Endodermal cell (in vitro differentiated cells): ENCODE measurements around the gene SEPTIN8. TPM values are rescaled to one million over a fixed set of nuclear protein-coding genes. Genes with fewer than 3 reads are reported as not detected.
"Not testable (repeated sequence)": the region's sequence is repeated elsewhere in the genome, so short reads cannot be mapped to it uniquely, and the experiment has no call there.

Experiments used
- DNase-seq: peaks from one replicate; pipeline ENCODE4 v3.0.0-alpha.2; 2017
- H3K27ac ChIP-seq: 2 replicates; pipeline ENCODE4 v1.5.1; 2013; ENCODE audit warnings: mild to moderate bottlenecking, low read depth, low read length, moderate library complexity
- H3K27me3 ChIP-seq: 2 replicates; pipeline ENCODE4 v1.6.1; 2013; ENCODE audit warnings: mild to moderate bottlenecking, low read length, moderate library complexity; ENCODE audit not compliant: insufficient read depth, control insufficient read depth, poor library complexity, severe bottlenecking
- H3K36me3 ChIP-seq: 2 replicates; pipeline ENCODE4 v1.7.0; 2013; ENCODE audit warnings: mild to moderate bottlenecking, low read length, moderate library complexity; ENCODE audit not compliant: control insufficient read depth, insufficient read depth
- H3K4me1 ChIP-seq: one replicate; pipeline ENCODE4 v1.7.0; 2013; ENCODE audit warnings: low read length; ENCODE audit not compliant: control insufficient read depth, insufficient read depth
- H3K4me3 ChIP-seq: 2 replicates; pipeline ENCODE4 v1.5.1; 2013; ENCODE audit warnings: mild to moderate bottlenecking, low read length, moderate library complexity
- H3K9ac ChIP-seq: 2 replicates; pipeline ENCODE4 v1.6.1; 2013; ENCODE audit warnings: mild to moderate bottlenecking, low read length, moderate library complexity; ENCODE audit not compliant: poor library complexity, severe bottlenecking; ENCODE audit errors: extremely low read depth
- H3K9me3 ChIP-seq: 2 replicates; pipeline ENCODE4 v1.6.1; 2013; ENCODE audit warnings: mild to moderate bottlenecking, low read length, moderate library complexity; ENCODE audit not compliant: control insufficient read depth
- H3K27ac Mint-ChIP-seq: 2 replicates; pipeline ENCODE4 v1.8.0; 2020; ENCODE audit warnings: mixed read lengths
- H3K27me3 Mint-ChIP-seq: 2 replicates; pipeline ENCODE4 v1.8.0; 2021; ENCODE audit warnings: mild to moderate bottlenecking, mixed read lengths; ENCODE audit not compliant: insufficient read depth
- H3K36me3 Mint-ChIP-seq: 2 replicates; pipeline ENCODE4 v1.8.0; 2020; ENCODE audit warnings: low read depth, mixed read lengths
- H3K4me1 Mint-ChIP-seq: 2 replicates; pipeline ENCODE4 v1.8.0; 2020; ENCODE audit warnings: mixed read lengths
- H3K4me3 Mint-ChIP-seq: 2 replicates; pipeline ENCODE4 v1.8.0; 2020; ENCODE audit warnings: mild to moderate bottlenecking, moderate library complexity, mixed read lengths
- H3K9me3 Mint-ChIP-seq: 2 replicates; pipeline ENCODE4 v1.8.0; 2020; ENCODE audit warnings: mild to moderate bottlenecking, mixed read lengths
- WGBS, 2 experiments: methylation state at CpG; one replicate each; pipeline versions ENCODE4 v1.1.5 to v1.1.7; 2013; ENCODE audit warnings: missing lambda C conversion rate in 2 of 2, mixed read lengths in 1 of 2; ENCODE audit not compliant: insufficient coverage in 1 of 2, insufficient read length in 1 of 2; 5-methylcytosine and 5-hydroxymethylcytosine counted together
- total RNA-seq, 2 donors: library from RNA; stranded (reverse); fragmentation: NEBNext Ultra II Directional in 1 of 2; extraction: Animal tissue kit (Norgen Biotek cat#: 25700) in 1 of 2; gene quantifications; 2 replicates in 1 of 2; 3 replicates in 1 of 2; pipeline ENCODE4 v1.2.1, GENCODE V29; 2021
- TF ChIP-seq, protein P1 (sequence below): fragments of 200-600 bp; sonication (generic); conservative IDR thresholded peaks from 2 replicates; pipeline ENCODE4 v1.5.0; 2021; ENCODE audit warnings: antibody characterized with exemption, mild to moderate bottlenecking

SEPTIN8 gene
- total RNA-seq, 2 donors from 2014 or later = 49.0 to 56.7 TPM

- H3K27me3 ChIP-seq = peaks cover 46% of the 10 kb centered on the region
- H3K27ac Mint-ChIP-seq = no peak overlapping the region
- no peak overlapping the region for H3K27ac ChIP-seq
- H3K9me3 Mint-ChIP-seq = peaks cover 4% of the 10 kb centered on the region
- TF ChIP-seq, protein P1, sequence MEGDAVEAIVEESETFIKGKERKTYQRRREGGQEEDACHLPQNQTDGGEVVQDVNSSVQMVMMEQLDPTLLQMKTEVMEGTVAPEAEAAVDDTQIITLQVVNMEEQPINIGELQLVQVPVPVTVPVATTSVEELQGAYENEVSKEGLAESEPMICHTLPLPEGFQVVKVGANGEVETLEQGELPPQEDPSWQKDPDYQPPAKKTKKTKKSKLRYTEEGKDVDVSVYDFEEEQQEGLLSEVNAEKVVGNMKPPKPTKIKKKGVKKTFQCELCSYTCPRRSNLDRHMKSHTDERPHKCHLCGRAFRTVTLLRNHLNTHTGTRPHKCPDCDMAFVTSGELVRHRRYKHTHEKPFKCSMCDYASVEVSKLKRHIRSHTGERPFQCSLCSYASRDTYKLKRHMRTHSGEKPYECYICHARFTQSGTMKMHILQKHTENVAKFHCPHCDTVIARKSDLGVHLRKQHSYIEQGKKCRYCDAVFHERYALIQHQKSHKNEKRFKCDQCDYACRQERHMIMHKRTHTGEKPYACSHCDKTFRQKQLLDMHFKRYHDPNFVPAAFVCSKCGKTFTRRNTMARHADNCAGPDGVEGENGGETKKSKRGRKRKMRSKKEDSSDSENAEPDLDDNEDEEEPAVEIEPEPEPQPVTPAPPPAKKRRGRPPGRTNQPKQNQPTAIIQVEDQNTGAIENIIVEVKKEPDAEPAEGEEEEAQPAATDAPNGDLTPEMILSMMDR = no peak
- no peak overlapping the region for H3K4me3 ChIP-seq
- no peaks in the 10 kb centered on the region for H3K36me3 ChIP-seq
- peaks cover 55% of the 10 kb centered on the region for H3K27me3 Mint-ChIP-seq
- no peaks in the 10 kb centered on the region for H3K4me1 ChIP-seq
- no peaks in the 10 kb centered on the region for H3K36me3 Mint-ChIP-seq
- H3K4me3 Mint-ChIP-seq = no peak overlapping the region
- no peak for DNase-seq
- H3K9ac ChIP-seq = no peak overlapping the region
- WGBS, 2 experiments = 56 to 65% methylated on average over 3 of the region's 3 CpGs
- no peaks in the 10 kb centered on the region for H3K9me3 ChIP-seq
- H3K4me1 Mint-ChIP-seq = peaks cover 11% of the 10 kb centered on the region
Observed at GRCh38 chr5:132808866-132809265, 31.8 kb upstream of the SEPTIN8 start.

- Histone ChIP-seq H3K4me3 (no peak overlapping the region), H3K27me3 (peaks cover 41% of the 10 kb centered on the region), H3K4me1 (no peaks in the 10 kb centered on the region), H3K9me3 (no peaks in the 10 kb centered on the region), H3K27ac (no peak overlapping the region), H3K9ac (no peak overlapping the region), H3K36me3 (no peaks in the 10 kb centered on the region)
- Mint-ChIP-seq H3K4me1 (peaks cover 11% of the 10 kb centered on the region), H3K9me3 (peaks cover 4% of the 10 kb centered on the region), H3K27ac (no peak overlapping the region), H3K4me3 (no peak overlapping the region), H3K27me3 (peaks cover 57% of the 10 kb centered on the region), H3K36me3 (no peaks in the 10 kb centered on the region)
- 71 to 73% methylated on average over 2 of the region's 2 CpGs for WGBS, 2 experiments
- TF ChIP-seq, protein P1 = no peak
- no peak for DNase-seq
Observed at GRCh38 chr5:132808448-132808847, 31.4 kb upstream of the SEPTIN8 start.

GRCh38 chr5:132807163-132807838 lies 30.3 kb upstream of the SEPTIN8 start:
- Mint-ChIP-seq H3K9me3 (peaks cover 4% of the 10 kb centered on the region), H3K4me1 (peaks cover 11% of the 10 kb centered on the region), H3K36me3 (no peaks in the 10 kb centered on the region), H3K4me3 (no peak overlapping the region), H3K27me3 (peaks cover 50% of the 10 kb centered on the region), H3K27ac (no peak overlapping the region)
- H3K27me3 ChIP-seq = peaks cover 30% of the 10 kb centered on the region
- 47 to 62% methylated on average over 9 to 12 of the region's 12 CpGs for WGBS, 2 experiments
- TF ChIP-seq, protein P1 = peak; percentile 78
- H3K36me3 ChIP-seq = no peaks in the 10 kb centered on the region
- no peak overlapping the region for H3K27ac ChIP-seq
- H3K4me1 ChIP-seq = no peaks in the 10 kb centered on the region
- H3K9ac ChIP-seq = no peak overlapping the region
- no peaks in the 10 kb centered on the region for H3K9me3 ChIP-seq
- peak; percentile 88 for DNase-seq
- H3K4me3 ChIP-seq = no peak overlapping the region

GRCh38 chr5:132806804-132807162 lies 29.7 kb upstream of the SEPTIN8 start:
- H3K4me3 ChIP-seq, DNase-seq, H3K9me3 Mint-ChIP-seq, H3K9me3 ChIP-seq, H3K4me3 Mint-ChIP-seq, H3K36me3 Mint-ChIP-seq, H3K36me3 ChIP-seq, H3K27ac ChIP-seq, H3K4me1 ChIP-seq, H3K9ac ChIP-seq, H3K27ac Mint-ChIP-seq: not testable (repeated sequence)
- Mint-ChIP-seq H3K27me3 (peaks cover 45% of the 10 kb centered on the region), H3K4me1 (peaks cover 11% of the 10 kb centered on the region)
- whole genome bisulfite sequencing, 2 experiments = 92 to 95% methylated on average over 4 to 12 of the region's 12 CpGs
- H3K27me3 ChIP-seq = peaks cover 25% of the 10 kb centered on the region

DNA sequence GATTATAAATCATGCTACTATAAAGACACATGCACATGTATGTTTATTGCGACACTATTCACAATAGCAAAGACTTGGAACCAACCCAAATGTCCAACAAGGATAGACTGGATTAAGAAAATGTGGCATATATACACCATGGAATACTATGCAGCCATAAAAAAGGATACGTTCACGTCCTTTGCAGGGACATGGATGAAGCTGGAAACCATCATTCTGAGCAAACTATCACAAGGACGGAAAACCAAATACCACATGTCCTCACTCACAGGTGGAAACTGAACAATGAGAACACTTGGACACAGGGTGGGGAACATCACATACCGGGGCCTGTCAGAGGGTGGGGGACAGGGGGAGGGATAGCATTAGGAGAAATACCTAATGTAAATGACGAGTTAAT lies 28.8 kb upstream of the SEPTIN8 start:
- not testable (repeated sequence) for H3K4me3 Mint-ChIP-seq, H3K36me3 ChIP-seq, H3K27ac Mint-ChIP-seq, H3K27ac ChIP-seq, H3K4me1 ChIP-seq, DNase-seq, H3K9ac ChIP-seq, H3K4me3 ChIP-seq, H3K9me3 Mint-ChIP-seq, H3K36me3 Mint-ChIP-seq, H3K9me3 ChIP-seq
- WGBS, 2 experiments = 80% methylated on average over 4 of the region's 6 CpGs; no CpG with 5 or more reads in 1 of the 2 experiments
- peaks cover 36% of the 10 kb centered on the region for H3K27me3 Mint-ChIP-seq
- peaks cover 17% of the 10 kb centered on the region for H3K4me1 Mint-ChIP-seq
- peaks cover 16% of the 10 kb centered on the region for H3K27me3 ChIP-seq
